ENCODE data around the gene ZNF326.

The ZNF326 gene

DNA sequence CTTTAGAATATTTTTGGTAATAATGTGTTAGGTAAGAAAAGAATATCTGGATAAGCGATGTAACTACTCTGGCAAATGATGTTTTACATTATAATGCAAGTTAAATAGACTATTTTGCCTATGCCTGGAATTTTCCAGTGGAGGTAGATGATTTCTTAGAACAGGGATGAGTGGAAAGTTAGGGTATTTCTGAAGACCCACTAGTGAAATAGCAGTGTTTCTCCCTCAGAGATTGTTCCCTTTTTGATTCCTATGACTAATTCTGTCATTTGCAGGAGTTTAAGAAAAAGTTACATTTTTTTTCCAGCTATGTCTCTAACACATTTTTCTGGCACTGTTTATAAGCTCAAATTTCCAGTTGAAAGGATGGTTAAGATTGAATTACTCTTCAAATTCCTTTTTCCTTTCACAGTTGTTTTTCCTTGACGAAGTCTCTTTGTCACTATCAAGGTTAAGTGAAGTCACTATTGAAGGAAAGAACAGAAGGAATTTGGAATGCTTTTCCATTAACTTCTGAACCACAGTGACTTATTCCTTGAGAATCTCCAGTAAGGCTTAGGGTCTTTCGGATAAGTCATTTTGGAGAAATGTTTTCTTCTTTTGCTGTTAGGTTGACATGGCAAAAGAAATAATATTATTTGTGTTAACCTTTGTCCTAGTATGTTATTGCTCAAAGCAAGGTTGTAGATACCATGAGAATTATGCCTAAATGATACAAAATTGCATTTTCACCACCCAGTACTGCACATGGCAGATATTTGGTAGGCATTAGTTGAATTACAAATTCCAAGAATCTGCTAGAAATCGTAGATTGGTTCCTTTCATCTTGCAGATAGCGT, 42.9 kb upstream of the ZNF326 start:
- peak; percentile 59 for DNase-seq (ENCODE audit: low read depth, low spot score)
- TF ChIP-seq, protein P1, sequence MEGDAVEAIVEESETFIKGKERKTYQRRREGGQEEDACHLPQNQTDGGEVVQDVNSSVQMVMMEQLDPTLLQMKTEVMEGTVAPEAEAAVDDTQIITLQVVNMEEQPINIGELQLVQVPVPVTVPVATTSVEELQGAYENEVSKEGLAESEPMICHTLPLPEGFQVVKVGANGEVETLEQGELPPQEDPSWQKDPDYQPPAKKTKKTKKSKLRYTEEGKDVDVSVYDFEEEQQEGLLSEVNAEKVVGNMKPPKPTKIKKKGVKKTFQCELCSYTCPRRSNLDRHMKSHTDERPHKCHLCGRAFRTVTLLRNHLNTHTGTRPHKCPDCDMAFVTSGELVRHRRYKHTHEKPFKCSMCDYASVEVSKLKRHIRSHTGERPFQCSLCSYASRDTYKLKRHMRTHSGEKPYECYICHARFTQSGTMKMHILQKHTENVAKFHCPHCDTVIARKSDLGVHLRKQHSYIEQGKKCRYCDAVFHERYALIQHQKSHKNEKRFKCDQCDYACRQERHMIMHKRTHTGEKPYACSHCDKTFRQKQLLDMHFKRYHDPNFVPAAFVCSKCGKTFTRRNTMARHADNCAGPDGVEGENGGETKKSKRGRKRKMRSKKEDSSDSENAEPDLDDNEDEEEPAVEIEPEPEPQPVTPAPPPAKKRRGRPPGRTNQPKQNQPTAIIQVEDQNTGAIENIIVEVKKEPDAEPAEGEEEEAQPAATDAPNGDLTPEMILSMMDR (IDR thresholded peaks at IDR 0.05; ENCODE audit: insufficient read depth, low read length, missing control alignments): no peak
- CTCF ChIA-PET: interaction anchor here (0.7 kb wide), 1 partner anchor 9 kb away, joined by 3 read pairs; no protein-coding TSS in a partner anchor
- POLR2A ChIA-PET: interaction anchor here (0.8 to 1.1 kb wide), 2 partner anchors 23 to 41 kb away, joined by 3 to 4 read pairs; no protein-coding TSS in a partner anchor
- H3K4me3 ChIP-seq (ENCODE audit: low read depth, low read length): no peak overlapping the region

DNA sequence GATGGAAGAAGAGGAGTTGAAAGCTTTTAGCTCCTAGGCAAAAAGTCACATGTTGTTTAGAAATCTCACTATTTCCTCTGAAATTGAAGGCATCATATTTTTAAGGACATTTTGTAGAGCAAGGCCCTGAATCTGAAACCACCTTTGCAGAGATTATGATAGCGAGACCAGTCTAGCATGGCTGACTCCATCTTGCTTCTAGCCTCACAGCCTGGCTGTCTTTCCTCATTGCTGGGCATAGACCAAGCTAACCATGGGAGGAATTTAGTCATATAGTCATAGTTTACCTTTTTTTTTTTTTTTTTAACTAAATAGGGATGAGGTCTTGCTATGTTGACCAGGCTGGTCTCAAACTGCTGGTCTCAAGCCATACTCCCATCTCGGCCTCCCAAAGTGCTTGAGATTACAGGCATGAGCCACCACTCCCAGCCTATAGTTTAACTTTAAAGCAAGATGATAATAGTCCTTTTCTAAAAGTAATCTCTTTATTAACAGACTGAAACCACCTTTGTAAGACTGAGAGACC, 42.2 kb upstream of the ZNF326 start:
- no peak for DNase-seq (ENCODE audit: low read depth, low spot score)
- ChIA-PET POLR2A (interaction anchor here (0.8 to 1.1 kb wide), 2 partner anchors 23 to 42 kb away, joined by 3 to 4 read pairs; no protein-coding TSS in a partner anchor), CTCF (interaction anchor here (0.7 kb wide), 1 partner anchor 9 kb away, joined by 3 read pairs; no protein-coding TSS in a partner anchor)
- TF ChIP-seq, protein P1 (IDR thresholded peaks at IDR 0.05; ENCODE audit: insufficient read depth, low read length, missing control alignments): no peak
- no peak overlapping the region for H3K4me3 ChIP-seq (ENCODE audit: low read depth, low read length)

DNA sequence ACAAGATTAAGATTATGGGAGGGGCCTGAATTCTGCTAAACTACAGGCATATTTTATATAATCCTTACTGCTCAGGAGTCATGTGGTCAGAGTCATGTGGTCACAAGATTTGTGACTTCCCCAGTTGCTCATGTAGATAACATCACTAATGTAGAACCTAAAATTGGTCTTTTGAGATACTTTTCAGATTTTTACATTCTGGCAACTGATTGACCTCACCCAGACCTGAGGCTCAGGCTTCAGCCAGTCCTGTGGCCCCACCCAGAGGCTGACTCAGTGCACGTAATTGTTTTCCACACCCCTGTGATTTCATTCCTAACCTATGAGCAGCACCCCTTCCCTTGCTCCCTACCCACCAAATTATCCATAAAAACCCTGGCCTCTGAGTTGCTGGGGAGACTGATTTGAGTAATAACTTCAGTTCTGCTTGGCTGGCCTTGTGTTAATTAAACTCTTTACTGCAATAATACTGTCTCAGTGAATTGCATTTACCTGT, 41.7 kb upstream of the ZNF326 start:
- no peak overlapping the region for H3K4me3 ChIP-seq (ENCODE audit: low read depth, low read length)
- CTCF ChIA-PET: interaction anchor here (1.0 kb wide), 2 partner anchors 10 to 21 kb away, joined by 3 to 4 read pairs; no protein-coding TSS in a partner anchor
- TF ChIP-seq, protein P1 (IDR thresholded peaks at IDR 0.05; ENCODE audit: insufficient read depth, low read length, missing control alignments): no peak
- peak; percentile 73 for DNase-seq (ENCODE audit: low read depth, low spot score)
- POLR2A ChIA-PET: interaction anchor here (0.8 to 1.0 kb wide), 2 partner anchors 42 to 44 kb away, joined by 3 to 4 read pairs; no protein-coding TSS in a partner anchor

DNA sequence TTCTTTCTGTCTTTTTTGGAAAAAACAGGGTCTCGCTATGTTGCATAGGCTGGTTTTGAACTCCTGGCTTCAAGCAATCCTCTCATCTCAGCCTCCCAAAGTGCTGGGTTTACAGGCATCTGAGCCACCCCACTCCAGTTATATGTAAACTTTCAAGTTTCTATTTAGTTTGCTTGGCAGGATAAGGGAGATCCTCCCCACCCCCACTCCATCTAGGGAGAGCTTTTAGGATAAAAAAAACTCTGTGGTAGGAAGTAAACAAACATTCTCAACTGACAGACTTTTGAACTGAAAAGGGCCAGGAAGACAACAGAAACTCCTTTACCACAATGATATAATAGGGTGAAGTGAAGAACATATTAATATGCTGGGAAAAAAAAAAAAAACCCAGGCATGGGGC, 41.0 kb upstream of the ZNF326 start:
- TF ChIP-seq, protein P1 (IDR thresholded peaks at IDR 0.05; ENCODE audit: insufficient read depth, low read length, missing control alignments): no peak
- no peak for DNase-seq (ENCODE audit: low read depth, low spot score)
- H3K4me3 ChIP-seq (ENCODE audit: low read depth, low read length): no peak overlapping the region
- POLR2A ChIA-PET: interaction anchor here (1.0 kb wide), 1 partner anchor 45 kb away, joined by 4 read pairs; no protein-coding TSS in a partner anchor
- CTCF ChIA-PET: interaction anchor here (1.0 kb wide), 2 partner anchors 9 to 20 kb away, joined by 3 to 4 read pairs; no protein-coding TSS in a partner anchor

DNA sequence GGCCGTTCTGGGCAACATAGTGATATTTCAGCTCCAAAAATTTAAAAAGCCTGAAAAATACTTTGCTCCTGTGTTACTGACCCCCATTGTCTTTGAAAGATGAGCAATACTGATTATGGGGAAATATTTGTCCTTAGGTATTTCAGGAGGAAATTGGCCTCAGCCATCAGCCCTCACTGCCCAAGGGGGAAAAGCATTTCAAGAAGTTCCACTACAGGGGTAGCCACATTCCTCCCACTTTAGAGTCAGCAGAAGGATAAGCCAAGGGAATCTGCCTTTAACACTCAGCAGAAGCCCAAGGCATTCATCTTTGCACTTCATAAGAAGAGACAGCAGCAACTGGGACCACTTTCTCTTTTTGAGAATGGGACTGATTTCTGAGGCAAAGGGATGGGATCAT, 40.5 kb upstream of the ZNF326 start:
- TF ChIP-seq, protein P1 (IDR thresholded peaks at IDR 0.05; ENCODE audit: insufficient read depth, low read length, missing control alignments): no peak
- no peak for DNase-seq (ENCODE audit: low read depth, low spot score)
- CTCF ChIA-PET: interaction anchor here (1.0 kb wide), 1 partner anchor 9 kb away, joined by 3 read pairs; no protein-coding TSS in a partner anchor
- H3K4me3 ChIP-seq (ENCODE audit: low read depth, low read length): no peak overlapping the region
- POLR2A ChIA-PET: interaction anchor here (1.0 kb wide), 1 partner anchor 45 kb away, joined by 4 read pairs; no protein-coding TSS in a partner anchor
